HG03095 (cell line): ENCODE data around the gene HECTD4.
"Not testable (repeated sequence)": the region's sequence is repeated elsewhere in the genome, so short reads cannot be mapped to it uniquely, and the experiment has no call there.

ENCODE experiments used
- ATAC-seq: cut with Tn5 transposase; IDR thresholded peaks from one replicate; pipeline ENCODE4 v1.9.1; 2021; ENCODE audit warnings: moderate library complexity; ENCODE audit not compliant: unreplicated experiment

The HECTD4 gene

DNA sequence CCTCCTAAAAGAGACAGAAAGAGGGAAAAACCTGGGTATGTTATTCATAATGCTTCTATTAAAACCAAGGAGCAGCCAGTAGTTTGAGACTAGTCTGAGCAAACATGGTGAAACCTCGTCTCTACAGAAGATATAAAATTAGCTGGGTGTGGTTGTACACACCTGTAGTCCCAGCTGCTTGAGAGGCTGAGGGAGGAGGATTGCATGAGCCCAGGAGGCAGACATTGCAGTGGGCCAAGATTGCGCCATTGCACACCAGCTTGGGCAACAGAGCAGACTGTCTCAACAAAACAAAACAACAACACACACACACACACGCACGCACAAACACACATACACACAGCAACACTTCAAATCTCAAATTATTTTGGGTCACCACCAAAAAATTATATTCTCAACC, 27.8 kb downstream of the HECTD4 start:
- no peak for ATAC-seq

GRCh38 chr12:112353393-112353792, 28.8 kb downstream of the HECTD4 start:
- no peak for ATAC-seq

DNA sequence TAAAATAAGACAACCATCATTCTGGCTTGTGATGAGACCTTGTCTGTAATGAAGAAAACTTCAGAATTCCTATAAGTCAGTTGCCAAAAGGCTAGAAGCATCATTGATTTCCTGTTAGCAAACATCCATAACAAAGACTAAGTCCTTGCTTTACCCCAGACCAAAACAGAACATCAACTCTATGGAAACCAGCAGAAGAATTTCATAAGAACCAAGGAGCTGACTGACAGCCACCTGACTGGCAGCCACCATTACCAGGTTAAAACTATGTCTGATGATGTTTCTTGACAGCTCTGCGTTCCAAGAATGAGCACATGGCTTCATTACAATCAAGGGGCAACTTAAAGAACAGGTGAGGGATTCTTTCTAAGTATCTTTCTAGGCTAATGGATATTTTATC, 29.3 kb downstream of the HECTD4 start:
- ATAC-seq: no peak

DNA sequence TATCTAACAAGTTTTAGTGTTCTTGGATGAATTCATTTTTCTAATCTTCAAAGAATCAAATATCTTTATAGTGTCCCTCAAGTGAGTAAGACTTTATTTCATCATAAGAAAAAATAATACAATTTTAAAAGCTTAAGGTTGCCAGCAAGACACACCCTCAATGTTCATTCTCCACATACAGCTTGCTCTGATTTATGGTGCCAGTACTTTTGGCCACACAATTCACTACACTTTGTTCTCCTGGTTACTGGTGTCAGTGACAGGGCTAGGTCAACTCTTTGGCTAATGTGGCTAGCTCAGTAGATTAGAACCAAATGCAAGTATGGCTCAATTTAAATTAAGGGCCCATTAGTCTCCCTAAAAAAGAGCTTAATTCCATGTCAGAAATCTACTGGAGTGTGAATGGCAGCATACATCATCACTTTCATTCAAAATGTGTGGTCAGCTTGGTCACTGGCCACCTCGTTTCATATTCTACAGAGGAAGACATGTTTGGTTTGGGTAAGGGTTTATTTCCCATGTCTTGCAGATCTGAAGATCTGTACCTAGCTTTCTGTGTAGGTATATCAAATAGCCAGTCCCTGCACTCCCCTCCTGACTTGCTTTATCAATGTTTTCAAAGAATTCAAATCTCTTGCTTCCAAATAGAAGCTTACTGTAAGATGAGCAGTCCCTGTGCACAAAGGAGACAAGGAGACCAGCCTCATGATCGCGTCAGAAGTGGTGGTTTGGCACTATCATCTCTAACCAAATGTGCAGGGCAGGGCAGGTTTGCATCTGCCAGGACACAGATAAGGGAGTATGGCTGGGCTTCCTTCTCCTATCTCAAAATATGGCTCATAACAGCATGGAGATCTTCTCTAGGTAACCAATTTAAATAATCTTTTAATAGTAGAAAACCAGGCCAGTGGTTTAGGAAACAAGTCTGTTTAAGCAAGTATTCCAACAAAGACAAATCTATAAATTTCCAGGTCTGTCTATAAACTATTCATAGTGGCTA, 31.3 kb downstream of the HECTD4 start:
- no peak for ATAC-seq

GRCh38 chr12:112349431-112349830, 32.8 kb downstream of the HECTD4 start:
- ATAC-seq: no peak

DNA sequence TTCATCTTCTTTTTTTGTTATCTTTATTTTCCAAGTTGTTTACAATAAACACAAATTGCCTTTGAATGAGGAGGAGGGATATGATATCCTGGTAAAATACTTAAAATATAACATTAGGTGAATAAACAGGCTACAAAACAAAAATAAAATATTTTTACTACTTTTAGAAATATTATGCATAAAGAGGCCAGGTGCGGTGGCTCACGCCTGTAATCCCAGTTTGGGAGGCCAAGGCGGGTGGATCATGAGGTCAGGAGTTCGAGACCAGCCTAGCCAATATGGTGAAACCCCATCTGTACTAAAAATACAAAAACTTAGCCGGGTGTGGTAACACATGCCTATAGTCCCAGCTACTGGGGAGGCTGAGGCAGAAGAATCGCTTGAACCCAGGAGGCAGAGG, 33.3 kb downstream of the HECTD4 start:
- ATAC-seq: not testable (repeated sequence)

DNA sequence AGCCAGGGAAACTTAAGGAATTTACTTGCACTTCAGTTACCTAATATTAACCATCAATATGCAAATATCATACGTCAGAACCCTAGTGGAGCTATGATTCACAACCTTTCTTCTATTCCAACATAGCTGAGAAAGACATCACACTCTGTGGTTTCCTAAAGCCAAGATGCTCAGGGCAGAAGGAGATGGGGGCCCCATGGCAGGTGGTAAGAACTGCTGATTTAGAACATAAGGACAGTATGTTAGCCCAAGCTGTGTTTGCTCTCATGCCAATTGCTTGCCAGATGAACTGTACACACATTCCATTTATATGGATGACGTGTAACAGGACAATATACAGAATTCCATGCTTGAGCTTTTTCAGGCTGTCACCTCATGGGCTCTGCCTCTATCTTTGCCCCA, 34.6 kb downstream of the HECTD4 start:
- ATAC-seq: no peak

DNA sequence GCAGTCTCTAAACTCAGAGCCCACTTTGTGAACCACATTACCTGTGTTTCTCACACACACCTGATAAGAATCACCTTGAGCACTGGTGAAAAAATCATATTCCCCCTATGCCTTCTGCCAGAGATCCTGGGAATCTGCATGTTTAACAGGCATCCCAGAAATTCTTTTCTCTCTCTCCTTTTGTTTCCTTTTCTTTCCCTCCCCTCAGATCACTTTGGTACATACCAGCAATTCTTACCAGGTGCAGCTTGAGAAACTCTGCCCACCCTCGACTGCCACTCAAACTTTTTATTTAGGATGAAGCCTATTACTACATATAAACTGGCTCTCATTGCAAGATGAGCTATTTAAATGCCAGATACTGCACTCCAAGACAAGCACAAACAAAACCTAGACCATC, 36.0 kb downstream of the HECTD4 start:
- ATAC-seq: no peak

- no peak for ATAC-seq
These were observed 38.0 kb downstream of the HECTD4 start for GRCh38 chr12:112344220-112344619.

- ATAC-seq: no peak
These were observed 39.6 kb downstream of the HECTD4 start for GRCh38 chr12:112342587-112342986.

DNA sequence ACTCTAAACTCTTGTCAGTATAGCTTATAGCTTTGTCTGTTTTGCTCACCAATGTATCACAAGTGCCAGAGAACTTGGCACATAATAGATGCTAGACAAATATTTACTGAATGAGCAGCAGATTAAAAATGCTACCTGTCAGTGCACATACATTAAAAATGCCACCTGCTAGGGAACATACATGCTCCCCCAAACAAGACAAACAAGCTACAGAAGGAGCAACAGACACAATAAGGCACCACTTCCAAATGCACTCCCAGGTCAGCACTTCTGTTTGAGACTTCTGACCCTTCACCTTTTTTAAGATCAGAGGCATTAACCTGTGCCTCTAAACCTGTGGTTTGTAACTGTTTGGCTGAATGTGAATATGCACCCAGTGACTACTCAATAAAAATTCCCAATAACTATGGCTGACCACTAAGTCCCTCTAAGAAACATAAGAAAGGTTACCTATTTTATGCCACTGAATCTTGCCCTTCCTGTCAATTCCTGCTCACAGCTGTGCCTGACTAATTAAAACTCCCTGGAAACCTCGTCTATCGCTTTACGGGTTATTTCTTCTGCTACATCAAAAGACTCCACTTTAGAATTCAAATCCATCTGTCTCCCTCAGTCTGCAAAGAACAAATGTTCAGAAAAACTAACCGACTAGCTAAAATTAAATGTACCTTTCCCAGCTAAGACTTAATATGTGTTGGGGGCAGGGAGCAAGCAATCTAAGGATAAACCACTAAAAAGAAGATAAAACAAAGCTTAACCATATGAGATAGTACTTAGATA, 41.0 kb downstream of the HECTD4 start:
- ATAC-seq: no peak

DNA sequence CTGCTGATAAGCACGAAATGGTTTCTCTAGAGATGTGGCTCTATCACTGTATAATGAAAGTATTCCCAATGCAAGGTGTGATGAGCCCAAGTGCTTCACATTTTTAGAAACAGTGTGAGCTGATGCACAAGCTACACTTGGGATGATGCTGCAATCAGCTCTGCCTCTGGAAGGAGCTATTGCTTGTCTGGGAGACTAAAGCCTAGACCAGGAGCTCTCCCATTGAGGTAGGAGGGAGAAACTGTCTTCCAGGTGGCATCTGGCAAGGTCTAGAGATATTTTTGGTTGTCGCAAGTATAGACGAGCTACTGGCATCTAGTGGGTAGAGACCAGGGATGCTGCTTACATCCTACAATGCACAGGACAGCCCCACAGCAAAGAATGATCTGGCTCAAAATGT, 42.0 kb downstream of the HECTD4 start:
- ATAC-seq: no peak

DNA sequence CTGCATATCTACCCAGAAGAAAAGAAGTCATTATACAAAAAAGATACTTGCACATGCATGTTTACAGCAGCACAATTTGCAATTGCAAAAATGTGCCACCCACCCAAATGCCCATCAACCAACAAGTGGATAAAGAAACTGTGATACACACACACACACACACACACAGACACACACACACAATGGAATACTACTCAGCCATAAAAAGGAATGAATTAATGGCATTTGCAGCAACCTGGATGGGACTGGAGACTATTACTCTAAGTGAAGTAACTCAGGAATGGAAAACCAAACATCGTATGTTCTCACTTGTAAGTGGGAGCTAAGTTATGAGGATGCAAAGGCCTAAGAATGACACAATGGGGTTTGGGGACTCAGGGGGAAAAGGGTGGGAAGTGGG, 47.2 kb downstream of the HECTD4 start:
- ATAC-seq: not testable (repeated sequence)

GRCh38 chr12:112333019-112333418, 49.2 kb downstream of the HECTD4 start:
- ATAC-seq: no peak

DNA sequence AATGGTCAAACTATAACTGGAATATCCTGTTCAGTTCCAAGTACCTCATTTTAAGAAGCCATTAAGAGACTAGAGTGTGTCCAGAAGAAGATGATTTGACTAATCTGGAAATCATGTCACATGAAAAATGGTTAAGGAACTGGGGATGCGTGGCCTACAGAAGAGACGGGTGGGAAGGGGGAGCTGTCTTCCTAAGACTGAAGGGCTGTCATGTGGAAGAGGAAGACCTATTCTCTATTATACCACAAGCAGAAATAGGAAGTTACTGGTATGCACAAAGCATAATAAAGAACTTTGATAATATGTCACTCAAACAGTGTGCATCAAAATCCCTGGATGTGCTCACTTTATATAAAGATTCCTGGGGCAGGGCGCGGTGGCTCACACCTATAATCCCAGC, 50.3 kb downstream of the HECTD4 start:
- ATAC-seq: no peak

DNA sequence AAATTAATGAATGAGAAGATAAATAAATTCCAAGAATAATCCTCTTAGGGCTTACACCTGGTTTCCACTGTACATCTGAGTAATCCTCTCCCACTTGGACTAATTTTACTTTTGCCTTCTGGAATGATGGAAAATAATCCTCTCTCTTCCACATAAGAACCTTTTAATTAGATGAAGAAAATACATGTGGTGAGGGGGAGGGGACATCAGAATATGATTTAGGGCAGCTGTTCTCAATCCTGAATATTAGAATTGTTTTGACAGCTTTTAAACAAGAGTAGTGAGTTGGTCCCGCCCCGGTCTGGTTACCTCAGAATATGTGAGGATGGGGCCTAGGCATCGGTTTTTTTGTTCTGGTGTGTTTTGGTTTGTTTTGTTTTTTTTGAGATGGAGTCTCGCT, 51.5 kb downstream of the HECTD4 start:
- ATAC-seq: no peak

DNA sequence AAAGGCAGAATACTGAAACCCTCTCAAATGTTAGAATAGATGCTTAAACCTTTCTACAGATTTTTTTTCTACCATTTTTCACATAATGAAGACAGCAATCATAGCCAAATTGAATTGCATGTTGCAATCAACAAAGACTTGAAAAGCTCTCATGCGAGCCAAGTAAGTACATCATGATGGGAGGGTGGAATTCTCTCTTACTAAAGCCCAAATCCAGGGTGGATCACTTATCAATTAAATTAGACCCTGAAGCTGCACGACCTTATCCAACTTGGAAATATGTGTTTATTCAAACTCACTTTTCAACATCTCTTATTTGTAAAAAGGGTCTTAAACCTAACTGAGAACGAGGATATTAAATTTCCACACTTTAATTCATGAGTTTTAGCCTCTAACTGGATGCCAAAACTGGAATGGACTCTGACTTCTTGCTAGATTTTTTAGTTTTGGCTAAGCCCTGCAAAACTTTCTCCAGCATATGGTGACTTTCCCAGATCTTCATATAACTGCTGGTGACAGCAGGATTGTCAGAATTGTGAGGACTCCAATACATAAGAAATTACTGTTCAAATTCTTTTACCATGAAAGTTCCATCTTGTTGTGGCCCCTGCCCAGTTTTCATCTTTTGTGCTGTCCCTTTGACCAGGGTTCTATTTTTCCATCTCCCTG, 53.6 kb downstream of the HECTD4 start:
- no peak for ATAC-seq

DNA sequence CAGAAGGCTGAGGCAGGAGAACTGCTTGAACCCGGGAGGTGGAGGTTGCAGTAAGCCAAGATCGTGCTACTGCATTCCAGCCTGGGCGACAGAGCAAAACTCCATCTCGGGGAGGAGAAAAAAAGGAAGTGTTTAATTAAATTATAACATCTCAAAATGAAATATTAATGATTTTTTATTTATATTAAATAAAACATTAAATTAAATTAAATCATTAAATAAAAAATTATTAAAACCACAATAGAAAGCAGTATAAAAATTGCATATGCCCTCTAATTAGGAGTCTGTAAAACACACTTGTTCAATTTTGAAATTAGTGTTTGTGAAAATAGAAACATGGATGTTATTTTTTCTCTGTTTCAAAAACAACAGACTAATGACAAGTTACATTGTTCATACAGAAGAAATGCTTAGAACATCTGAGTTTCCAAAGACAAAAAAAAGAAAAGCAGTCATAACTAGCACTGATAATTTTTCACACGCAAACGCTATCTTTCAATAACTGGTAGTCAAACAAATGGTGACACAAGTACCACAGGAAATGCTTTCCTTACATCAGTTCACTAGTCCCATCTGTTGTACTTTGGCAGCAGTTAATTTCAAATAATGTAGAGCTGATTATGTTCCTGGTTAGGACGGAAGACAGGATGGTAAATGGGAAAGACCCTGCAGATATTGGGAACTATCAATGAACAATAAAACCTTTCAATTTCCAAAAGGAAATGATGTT, 54.9 kb downstream of the HECTD4 start:
- ATAC-seq: no peak

- ATAC-seq: no peak
These were observed 56.5 kb downstream of the HECTD4 start for GRCh38 chr12:112325622-112326207.

DNA sequence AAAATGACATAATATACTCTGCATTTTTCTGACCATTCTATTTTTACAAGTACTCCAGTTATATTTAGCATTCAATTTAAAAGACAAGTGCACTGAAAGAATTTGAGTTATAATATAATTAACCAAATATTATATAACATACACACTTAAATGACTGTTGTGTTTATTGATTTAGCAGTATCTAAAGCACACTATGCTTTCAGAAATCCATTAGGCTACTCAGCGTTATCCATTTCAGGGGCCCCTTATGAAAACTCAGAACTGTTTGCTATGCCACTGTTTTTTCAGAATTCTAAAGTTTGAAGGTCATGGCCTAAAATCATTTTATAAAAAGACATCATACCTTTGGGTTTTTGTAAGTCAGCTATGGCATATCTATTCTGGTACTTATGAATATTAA, 57.1 kb downstream of the HECTD4 start:
- no peak for ATAC-seq
